NCI-H82 treated with DMSO at 0.1 percent for 48 hours (cell line): Measurements from ENCODE around the gene SRCIN1.

Experiments
- DNase-seq: peaks from one replicate; lab custom pipeline; 2025; ENCODE audit not compliant: unreplicated experiment; lab: John Stamatoyannopoulos, UW

SRCIN1 gene

DNA sequence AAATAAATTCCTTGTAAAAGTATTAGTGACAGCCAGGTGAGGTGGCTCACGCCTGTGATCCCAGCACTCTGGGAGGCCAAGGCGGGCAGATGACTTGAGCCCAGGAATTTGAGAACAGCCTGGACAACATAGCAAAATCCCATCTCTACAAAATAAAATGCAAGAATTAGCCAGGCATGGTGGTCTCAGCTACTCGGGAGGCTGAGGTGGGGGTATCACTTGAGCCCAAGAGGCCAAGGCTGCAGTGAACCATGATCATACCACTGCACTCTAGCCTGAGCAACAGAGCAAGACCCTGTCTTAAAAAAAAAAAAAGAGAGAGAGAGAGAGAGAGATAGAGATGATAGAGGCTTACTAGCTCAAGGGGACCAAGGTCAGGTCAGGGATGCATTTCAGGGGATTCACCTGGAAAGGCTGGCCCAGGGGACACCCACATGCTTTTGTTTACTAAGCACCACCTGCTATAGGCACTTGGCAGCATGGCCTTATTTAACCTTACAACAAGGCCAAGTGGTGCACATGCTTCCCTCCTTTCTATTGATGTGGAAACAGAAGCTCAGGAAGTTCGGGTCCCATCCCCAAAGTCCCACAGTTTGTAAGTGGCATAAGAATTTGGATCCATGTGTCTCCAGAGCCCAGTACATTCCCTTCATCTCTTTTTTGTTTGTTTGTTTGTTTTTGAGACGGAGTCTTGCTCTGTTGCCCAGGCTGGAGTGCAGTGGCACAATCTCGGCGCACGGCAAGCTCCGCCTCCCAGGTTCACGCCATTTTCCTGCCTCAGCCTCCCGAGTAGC, 12.4 kb upstream of the SRCIN1 start:
- DNase-seq: no peak

DNA sequence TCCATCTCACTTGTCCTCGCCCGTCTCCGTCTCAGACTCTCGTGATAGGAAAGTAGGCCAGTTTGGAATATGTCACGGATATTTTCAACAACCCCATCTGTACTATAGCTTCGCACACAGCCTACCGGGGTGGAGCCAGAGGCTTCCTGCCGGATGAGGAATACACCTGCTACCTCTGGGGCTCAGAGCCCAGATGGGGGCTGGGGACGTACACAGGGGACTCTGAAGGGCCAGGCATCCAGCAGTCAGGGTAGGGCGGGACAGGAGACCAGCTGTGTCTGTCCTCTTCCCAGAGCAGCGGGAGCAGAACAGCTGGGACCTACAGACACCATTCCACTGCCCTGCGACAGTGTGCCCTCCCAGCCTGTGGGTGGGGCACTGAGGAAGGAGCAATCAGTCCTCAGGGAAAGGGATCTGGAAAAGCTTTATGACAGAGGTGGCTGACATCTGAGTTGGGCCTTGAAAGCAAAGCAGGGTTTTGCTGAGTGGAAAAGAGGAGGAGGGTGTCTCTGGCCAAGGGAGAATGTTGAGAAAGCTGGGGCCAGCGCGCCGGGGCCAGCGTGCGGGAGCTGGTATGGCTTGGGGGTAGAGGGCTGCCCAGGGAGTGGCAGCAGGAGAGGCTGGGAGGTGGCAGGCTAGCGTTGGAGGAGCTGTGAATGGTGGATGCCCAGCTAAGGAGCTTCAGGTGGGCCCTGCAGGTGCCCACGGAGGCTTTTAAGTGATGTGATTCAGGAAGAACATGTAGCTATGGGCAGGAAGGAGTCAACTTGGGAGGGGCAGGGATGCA, 11.5 kb upstream of the SRCIN1 start:
- no peak for DNase-seq

DNA sequence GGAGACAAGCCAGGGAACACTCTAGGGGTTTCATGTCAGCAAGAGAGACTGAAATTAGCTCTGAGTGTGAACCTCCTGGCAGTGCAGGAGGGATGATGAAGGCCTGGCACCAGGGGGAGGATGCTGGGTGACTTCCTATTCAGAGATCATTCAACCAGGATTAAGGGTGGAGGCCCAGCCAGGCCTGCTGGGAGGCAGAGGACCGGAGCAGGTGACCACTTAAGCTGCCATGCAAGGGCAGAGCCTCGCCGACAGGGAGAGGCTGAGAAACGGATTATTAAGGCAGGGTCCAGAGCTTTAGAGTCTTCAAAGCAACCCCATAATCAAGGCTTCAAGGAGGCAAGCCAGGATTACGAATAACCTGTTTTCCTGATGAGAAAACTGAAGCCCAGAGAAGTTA, 10.6 kb upstream of the SRCIN1 start:
- DNase-seq: no peak

DNA sequence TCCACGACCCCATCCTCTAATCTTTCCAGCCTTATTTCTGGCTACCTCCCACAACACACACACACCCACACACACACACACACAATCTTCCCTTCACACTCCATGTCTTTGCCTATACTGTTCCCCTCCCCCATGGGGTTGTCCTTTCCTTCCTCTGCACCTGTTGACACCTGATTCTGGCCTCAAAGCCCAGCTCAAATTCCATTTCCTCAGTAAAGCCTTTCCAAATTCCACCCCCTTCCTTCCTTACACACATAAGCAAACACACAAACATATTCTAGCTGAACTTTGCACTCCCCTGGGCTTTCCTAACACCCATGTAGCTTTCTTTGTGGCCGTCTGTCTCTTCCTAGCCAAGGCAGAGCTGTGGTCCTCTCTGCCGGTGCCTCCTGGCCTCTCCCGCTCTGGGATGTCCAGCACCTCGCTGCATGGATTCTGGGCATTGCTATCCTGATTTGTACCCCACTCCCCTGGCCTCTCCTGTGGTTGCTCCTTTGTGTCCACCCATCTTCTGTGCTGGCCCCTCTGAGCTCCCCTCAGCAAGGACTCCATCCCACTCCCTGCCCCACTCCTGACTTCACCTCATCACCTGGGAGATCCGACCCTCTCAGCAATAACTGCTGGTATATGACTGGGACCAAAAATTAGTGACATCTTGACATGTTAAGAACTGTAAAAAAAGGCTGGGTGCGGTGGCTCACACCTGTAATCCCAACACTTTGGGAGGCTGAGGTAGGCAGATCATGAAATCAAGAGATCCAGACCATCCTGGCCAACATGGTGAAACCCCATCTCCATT, 8.4 kb upstream of the SRCIN1 start:
- no peak for DNase-seq

DNA sequence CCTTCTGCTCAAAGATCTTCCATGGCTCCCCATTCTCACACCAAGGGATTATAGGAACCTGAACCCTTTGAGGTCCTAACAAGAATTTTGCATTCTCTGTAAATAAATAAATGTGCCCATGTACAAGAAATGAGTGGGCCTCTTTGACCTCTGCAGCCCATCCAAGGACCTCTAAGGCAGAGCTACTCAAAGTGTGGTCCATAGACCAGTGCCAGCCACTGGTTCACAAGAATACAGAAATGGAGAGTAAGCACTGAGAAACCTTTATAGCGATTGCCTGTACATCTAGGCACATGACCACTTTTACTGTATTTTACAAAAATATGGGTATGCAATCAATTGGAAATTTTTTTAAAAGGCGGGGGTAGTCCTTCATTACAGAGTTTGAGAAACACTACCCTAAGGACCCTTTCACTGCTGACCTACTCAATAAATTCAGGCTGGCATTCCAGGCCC, 7.8 kb upstream of the SRCIN1 start:
- DNase-seq: no peak

DNA sequence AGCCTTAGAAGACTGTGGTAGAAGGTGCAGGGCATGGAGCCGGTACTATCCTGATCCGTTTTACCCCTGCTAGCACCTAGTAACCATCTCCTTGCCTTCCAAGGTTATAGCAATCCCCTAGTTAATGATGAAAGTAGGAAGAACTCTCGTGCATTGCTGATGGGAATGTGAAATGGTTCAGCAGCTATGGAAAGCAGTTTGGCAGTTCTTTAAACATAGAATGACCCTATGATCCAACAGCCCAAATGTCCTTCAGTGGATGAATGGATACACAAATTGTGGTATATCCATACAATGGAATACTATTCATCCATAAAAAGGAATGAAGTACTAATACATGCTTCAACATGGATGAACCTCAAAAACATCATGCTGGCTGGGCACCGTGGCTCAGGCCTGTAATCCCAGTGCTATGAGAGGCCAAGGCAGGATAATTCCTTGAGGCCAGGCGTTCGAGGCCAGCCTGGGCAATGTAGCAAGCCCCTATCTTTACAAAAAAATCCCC, 6.2 kb upstream of the SRCIN1 start:
- DNase-seq: no peak

DNA sequence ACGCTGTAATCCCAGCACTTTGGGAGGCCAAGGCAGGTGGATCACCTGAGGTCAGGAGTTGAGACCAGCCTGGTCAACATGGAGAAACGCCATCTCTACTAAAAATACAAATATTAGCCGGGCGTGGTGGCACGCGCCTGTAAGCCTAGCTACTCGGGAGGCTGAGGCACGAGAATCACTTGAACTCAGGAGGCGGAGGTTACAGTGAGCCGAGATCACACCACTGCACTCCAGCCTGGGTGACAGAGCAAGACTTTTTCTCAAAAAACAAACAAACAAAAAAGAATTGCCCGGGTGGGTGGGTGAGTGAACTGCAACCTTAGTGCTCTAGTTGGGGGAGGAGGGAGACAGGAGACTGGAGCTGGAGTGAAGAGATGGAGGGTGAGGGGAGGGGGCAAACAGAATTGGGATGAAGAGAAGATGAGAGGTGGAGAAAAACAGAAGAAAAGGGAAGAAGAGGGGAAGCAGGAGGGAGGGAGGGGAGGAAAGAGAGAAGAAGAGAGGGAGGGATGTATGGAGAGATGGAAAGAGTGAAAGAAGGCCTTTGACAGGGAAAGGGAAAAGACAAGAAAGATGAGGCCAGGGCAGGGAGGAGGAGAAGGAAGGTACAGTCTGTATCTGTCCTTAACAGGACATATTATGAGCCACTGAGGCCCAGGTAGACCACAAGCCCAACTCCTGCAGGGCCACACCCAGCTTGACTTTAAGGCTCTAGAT, 5.5 kb upstream of the SRCIN1 start:
- no peak for DNase-seq

DNA sequence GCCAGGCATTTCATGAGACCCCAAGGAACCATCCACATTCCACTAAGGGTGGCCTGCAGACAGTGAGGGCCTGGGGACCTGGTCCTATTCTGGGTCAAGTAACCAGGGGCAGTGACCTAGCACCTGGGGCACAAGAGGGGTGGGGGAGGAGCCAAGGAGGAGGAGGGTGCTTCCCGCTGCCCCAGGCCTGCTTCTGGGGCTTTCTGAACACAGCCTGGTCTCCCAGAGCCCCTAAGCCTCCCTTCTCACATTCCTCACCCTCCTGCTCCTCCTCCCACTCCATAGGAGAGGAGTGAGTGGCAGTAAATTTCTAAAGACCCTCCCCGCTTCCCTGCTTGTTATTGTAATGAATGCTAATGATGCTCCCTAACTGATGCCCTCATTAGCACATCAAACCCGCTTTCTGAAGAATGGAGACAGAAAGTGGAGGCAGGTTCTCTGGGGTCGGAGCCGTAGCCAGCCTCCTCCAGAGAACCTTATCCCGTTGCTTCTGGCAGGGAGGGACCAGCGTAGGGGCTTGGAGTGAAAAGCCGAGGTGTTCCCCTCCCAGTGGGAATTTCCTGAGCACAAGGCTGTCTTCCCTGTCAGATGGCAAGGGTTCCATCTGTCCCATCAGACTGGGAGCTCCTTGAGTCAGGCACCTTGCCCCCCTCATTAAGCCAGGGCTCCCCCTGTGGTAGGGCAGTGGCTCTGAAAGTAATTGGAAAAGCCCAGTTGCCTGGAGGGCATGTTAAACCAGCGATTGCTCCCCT, 3.7 kb upstream of the SRCIN1 start:
- DNase-seq: no peak

DNA sequence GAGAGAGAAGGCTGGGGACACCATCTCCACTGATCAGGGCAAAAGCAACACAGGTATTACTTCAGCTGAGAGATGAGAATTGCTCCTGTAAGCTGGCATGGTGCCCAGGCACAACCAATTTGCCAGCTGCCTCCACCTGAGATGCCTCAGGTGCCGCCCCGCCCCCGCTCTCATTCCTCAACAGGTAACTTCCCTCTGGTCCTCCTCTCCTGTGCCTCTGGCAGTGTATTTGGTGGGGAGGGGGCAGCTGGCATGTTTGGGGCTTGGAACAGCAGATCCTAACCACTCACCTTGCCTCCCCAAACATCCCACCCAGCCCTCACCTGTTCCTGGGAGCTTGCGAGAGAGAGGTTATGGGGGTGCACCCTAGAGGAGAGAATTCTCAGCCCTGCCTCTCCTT, 2.9 kb upstream of the SRCIN1 start:
- DNase-seq: no peak

DNA sequence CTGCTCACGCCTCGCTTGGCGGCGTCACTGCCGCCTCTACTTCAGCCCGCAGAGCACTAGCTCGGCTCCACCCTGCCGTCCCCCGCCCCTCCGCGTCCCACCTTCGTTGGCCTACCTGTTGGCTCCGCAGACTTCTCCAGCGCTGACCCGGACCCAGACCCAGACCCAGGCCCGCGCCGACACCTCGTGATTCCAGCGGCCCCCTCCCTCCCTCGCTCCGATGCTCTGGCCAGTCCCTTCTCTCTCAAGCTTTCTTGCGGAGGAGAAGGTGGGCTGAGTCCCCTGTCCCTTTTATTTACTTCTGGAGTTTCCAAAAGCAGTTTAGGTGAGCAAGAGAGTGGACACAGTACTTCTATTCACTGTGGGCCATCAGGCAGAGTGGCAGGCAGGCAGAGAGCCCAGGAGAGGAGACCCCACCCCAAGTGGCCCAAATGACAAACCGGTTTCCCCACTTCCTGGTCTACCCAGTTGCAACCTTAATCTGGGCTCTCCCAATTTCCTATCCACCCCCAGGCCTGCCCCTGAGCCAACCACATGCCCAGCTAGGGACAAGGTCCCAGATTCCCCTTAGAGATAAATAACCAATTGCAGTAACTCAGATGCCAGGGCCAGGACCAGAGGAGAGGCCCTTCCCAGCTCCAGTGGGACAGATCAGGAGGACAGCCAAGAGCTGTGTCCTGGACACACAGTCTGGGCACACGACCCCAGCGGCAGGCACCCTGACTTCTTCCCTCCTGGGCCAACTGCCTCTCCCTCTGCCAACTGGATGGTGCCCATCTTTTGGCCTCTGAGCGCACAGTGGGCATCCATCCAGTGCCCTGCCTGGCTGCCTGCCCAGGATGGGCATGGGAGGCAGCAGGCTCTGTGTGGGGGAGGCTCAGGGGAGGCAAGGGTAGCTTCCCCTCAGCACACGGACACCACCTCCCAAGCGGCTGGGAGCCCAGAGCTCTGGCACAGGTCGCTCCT, 1.2 kb upstream of the SRCIN1 start:
- DNase-seq: no peak

DNA sequence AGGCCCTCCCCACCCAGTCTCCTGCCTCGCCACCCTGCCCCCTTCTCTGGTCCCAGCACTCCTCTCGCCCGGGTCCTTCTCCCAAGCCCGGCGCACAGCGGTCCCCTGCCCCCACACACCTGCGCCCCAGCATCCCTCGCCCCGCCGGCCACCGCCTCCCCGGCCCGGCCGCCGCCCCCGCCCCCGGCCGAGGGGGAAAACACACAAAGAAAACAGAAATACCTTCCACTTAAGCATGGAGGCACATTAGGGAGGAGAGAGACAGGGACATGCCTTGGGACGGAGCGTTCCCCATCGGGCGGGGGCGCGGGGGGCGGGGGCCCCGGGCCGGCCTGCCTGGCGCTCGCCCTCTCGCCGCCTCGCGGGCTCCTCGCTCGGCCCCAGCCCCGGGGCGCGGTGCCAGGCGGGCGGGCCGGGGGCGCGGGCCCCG, 326 bp downstream of the SRCIN1 start:
- no peak for DNase-seq

DNA sequence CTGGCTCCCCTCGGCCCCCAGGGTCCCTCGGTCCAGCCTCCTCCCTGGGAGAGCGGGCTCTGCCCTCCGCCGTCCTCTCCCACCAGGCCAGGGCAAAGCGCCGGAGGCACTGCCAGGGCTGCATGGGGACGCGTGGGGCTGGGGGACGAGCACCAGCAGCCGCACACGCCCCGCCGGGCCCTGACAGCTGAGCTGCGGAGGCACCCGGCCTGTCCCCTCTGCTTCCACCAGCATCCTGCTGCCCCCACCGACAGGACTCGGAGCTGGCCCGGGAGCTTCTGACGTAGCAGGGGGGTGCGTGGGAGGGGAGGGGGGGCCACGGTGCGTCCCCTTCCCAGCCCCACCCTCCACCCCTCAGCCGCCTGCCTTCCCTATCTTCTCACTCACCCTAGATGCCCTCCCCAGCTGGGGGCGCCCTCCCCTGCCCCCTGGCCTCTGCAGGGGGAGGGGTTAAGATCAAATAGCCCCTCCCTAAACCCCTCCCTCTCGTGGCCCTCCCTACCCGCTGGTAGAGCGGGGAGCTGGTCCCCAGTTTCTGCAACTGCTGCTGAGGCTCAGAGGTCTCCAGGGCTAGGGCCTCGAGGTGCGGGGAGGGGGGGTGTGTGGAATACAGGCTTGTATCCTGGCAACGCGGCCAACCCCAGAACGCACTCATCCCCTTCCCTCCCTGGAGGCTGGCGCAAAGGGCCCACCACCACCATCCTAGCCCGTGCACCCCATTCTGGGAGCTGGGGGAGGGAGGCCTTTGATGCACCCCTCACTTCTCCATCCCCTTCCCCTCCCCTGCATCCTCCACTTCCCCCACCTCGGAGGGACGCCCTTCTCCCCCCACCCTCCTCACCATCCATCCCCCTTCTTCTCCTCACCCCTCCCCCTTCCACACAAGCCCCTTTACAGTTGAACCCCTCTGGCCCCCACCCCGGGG, 1.0 kb downstream of the SRCIN1 start:
- DNase-seq: peak; percentile 27

DNA sequence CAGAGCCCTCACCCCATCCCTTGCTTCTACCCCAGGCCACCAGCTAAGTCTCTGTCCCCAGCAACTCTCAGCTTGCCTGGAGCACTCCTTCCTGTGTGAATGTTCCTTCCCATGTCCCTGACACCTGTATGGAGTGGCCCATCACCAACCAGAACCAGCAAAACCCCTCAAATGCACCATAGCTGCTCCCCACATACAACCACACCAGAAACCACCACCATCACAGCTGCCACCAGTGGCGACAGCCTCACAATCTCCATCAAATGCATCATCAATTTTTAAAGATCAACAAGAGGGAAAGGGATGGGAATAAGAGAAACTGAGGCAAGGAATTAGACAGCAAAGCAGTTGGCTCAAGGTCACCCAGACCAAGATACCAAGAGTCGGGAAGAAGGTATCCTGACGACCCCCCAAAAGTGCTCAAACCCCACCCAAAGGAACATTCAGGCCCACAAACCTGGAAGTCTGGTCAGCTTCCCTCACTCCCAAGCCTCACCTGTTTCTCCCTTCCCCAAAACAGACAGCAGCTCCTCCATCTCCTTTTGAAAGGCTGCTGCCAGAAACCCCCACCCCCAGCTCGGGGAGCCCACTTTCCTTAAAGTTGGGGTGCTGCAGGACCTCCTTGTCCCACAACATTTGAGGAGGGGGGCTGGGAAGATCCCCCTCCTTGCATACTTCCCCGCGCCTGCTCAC, 1.8 kb downstream of the SRCIN1 start:
- no peak for DNase-seq

DNA sequence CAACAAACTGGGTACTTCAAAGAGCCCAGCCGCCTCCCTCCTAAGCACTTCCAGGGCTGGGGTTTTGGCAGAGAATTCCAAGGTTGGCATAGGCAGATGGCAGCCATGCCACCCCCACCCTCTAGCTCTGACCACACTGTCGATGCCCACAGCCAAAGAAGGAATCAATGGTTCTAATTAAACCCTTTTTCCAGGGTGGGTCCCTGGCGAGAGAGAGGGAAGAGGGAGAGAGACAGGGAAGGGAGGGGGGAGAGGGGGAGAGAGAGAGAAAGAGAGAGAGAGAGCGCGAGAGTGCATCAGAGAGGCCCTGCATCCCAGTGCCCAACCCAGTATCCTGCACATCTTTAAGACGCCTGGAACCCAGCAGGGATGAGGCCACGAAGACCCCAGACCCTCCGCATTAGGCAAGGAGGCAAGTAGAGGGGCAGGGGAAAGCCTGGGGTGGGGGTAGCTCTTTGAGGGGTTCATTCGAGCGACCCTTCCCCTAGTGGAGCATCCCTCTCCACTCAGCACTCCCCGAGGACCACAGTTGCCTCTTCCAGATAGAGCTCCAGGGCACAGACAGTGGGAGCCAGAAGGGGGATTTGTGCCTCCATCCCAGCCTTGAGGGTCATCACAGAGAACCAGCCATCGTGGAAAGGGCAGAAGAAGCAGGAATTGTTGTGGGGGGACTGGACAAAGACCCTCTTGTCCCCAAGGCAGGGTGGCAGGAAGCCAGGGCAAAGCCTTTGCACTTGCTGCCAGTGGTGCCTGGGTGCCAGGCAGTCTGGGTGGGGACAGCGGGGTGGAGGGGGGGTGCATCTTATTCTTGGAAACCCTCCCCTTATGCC, 2.6 kb downstream of the SRCIN1 start:
- DNase-seq: no peak

DNA sequence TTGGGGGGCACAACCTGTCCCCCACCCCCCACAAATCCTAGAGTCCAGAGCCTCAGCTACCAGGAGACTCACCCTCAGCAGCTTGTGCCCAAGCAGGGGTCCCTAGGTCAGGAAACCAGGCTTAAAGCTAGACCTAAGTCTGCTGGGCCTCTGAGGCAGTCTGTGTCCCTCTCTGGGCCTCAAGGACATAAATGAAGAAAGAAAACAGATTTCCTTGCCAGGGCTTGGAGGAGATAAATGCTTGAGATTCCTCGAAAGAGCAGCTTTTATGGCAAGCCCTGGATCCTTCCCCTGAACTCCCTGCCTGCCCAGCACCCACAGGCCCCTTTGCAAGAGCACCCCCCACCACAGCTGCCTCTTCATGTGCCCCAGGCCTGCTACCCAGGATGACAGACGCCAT, 3.3 kb downstream of the SRCIN1 start:
- DNase-seq: no peak
